Measurements from ENCODE around the gene KIRREL3.
A peak's percentile ranks its signal among the peaks of the same experiment; 100 is the strongest.

The KIRREL3 gene

DNA sequence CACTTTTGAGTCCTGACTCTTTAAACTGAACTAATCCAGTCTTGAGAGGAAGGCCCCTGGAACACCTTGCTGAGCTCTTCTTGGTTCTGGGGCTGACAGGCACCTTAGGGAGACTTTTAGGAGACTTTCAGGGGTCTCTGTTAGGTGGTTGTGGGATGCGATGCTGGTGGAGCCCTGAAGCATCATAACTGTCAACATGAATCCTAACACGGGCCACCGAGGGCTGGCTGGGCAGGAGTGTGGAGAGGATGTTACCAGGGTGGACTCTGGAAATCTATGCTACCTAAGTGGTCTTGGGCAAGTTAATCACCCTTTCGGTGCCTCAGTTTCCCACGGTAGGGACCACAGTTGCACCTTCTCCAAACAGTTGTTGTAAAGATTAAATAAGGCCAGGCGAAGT is 538.6 kb downstream of the KIRREL3 start:
- Histone ChIP-seq H3K27me3 (ENCODE audit: control insufficient read depth in 3 of 3, insufficient read depth in 3 of 3, low read depth in 1 of 3, low read length in 3 of 3) (peaks cover 0 to 41% (median 0%) of the 10 kb centered on the region in 3 experiments), H3K4me1 (ENCODE audit: control insufficient read depth in 2 of 2, insufficient read depth in 1 of 2, low read depth in 1 of 2, low read length in 2 of 2) (peaks cover 0 to 4% of the 10 kb centered on the region in 2 donors), H3K18ac (ENCODE audit: low read length) (no peak overlapping the region), H3K4me3 (ENCODE audit: low read length in 2 of 2) (no peak overlapping the region), H4K91ac (ENCODE audit: low read depth, low read length, poor library complexity) (no peak overlapping the region), H3K36me3 (replicated peaks in 1 of 2; ENCODE audit: control insufficient read depth in 2 of 2, insufficient read depth in 2 of 2, low read length in 2 of 2) (no peaks in the 10 kb centered on the region), H2BK15ac (ENCODE audit: low read length) (no peak overlapping the region), H3K4me2 (ENCODE audit: insufficient read depth, low read length, poor library complexity, severe bottlenecking) (no peak overlapping the region), H3K9me3 (replicated peaks in 1 of 2; ENCODE audit: control insufficient read depth in 2 of 2, insufficient read depth in 1 of 2, low read depth in 1 of 2, low read length in 2 of 2) (no peaks in the 10 kb centered on the region), H4K8ac (ENCODE audit: low read depth, low read length) (no peak overlapping the region), H2AK5ac (ENCODE audit: low read depth, low read length) (no peak overlapping the region), H3K9ac (ENCODE audit: low read depth, low read length, poor library complexity) (no peak overlapping the region), H3K14ac (ENCODE audit: low read length) (no peak overlapping the region), H3K79me1 (ENCODE audit: low read depth, low read length) (peaks cover 3% of the 10 kb centered on the region), H3K27ac (replicated peaks; ENCODE audit: low read length) (no peak overlapping the region), H2BK5ac (ENCODE audit: low read length) (no peak overlapping the region), H3K4ac (ENCODE audit: low read length) (no peak overlapping the region), H2BK120ac (ENCODE audit: low read depth, low read length) (no peak overlapping the region), H2AFZ (ENCODE audit: low read length) (no peak overlapping the region), H3K23ac (ENCODE audit: low read depth, low read length, poor library complexity) (no peak overlapping the region), H2BK12ac (ENCODE audit: low read length) (no peak overlapping the region)
- DNase-seq (ENCODE audit: low spot score): no peak
- WGBS, 2 donors (ENCODE audit: extremely low coverage in 2 of 2, insufficient read length in 2 of 2, insufficient replicate concordance in 1 of 2): no CpG with 5 or more reads among the region's 6 CpGs

- Histone ChIP-seq H2BK120ac (ENCODE audit: low read depth, low read length) (peak overlapping the region; percentile 63), H2BK15ac (ENCODE audit: low read length) (peak overlapping the region; percentile 87), H2AFZ (ENCODE audit: low read length) (no peak overlapping the region), H4K8ac (ENCODE audit: low read depth, low read length) (no peak overlapping the region), H3K9ac (ENCODE audit: low read depth, low read length, poor library complexity) (no peak overlapping the region), H3K23ac (ENCODE audit: low read depth, low read length, poor library complexity) (peak overlapping the region; percentile 86), H3K27ac (replicated peaks; ENCODE audit: low read length) (no peak overlapping the region), H2AK5ac (ENCODE audit: low read depth, low read length) (no peak overlapping the region), H3K79me1 (ENCODE audit: low read depth, low read length) (peaks cover 3% of the 10 kb centered on the region), H3K4me1 (ENCODE audit: control insufficient read depth in 2 of 2, insufficient read depth in 1 of 2, low read depth in 1 of 2, low read length in 2 of 2) (peaks cover 0 to 4% of the 10 kb centered on the region in 2 donors), H4K91ac (ENCODE audit: low read depth, low read length, poor library complexity) (no peak overlapping the region), H3K18ac (ENCODE audit: low read length) (peak overlapping the region; percentile 42), H3K4me2 (ENCODE audit: insufficient read depth, low read length, poor library complexity, severe bottlenecking) (no peak overlapping the region), H3K27me3 (ENCODE audit: control insufficient read depth in 3 of 3, insufficient read depth in 3 of 3, low read depth in 1 of 3, low read length in 3 of 3) (peaks cover 0 to 34% (median 0%) of the 10 kb centered on the region in 3 experiments), H3K36me3 (replicated peaks in 1 of 2; ENCODE audit: control insufficient read depth in 2 of 2, insufficient read depth in 2 of 2, low read length in 2 of 2) (no peaks in the 10 kb centered on the region), H3K4ac (ENCODE audit: low read length) (no peak overlapping the region), H3K9me3 (replicated peaks in 1 of 2; ENCODE audit: control insufficient read depth in 2 of 2, insufficient read depth in 1 of 2, low read depth in 1 of 2, low read length in 2 of 2) (no peaks in the 10 kb centered on the region), H2BK12ac (ENCODE audit: low read length) (peak overlapping the region; percentile 30), H3K4me3 (ENCODE audit: low read length in 2 of 2) (no peak overlapping the region), H2BK5ac (ENCODE audit: low read length) (peak overlapping the region; percentile 32), H3K14ac (ENCODE audit: low read length) (no peak overlapping the region)
- no CpG with 5 or more reads among the region's 8 CpGs for WGBS, 2 donors (ENCODE audit: extremely low coverage in 2 of 2, insufficient read length in 2 of 2, insufficient replicate concordance in 1 of 2)
- DNase-seq (ENCODE audit: low spot score): no peak
These were observed 539.5 kb downstream of the KIRREL3 start for GRCh38 chr11:126461096-126461440.

DNA sequence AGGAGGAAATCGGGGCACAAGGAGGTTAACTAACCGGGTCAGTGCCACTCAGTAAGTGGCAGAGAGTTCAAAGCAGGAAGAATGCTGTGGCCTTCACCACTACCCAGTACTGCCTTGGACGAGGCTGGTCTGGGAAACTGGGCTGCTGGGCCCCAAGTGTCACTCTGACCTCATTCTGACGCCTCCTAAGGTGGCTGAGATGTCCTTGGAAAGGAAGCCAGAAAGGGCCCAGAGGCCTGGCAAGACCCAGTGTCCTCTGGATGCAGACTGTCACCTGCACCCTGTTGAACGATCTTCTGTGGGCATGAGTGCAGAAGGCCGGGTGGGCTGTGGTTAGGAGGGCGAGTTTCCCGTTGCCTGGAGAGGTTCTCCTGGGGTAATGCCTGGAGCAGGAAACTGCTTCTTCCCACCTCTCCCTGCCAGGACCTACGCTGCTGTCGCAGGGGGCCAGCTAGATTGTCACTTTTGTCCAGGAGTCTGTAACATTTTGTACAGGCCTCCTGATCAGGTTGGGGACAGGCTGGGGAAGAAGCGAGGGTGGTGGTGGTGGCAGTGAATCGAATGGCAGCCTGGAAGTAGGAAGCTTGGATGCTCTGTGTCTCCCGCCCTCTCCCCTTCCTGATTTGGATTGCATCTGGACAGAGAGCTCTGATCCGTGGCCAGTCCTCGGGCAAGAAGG is 540.0 kb downstream of the KIRREL3 start:
- Histone ChIP-seq H3K9ac (ENCODE audit: low read depth, low read length, poor library complexity) (no peak overlapping the region), H3K36me3 (replicated peaks in 1 of 2; ENCODE audit: control insufficient read depth in 2 of 2, insufficient read depth in 2 of 2, low read length in 2 of 2) (no peaks in the 10 kb centered on the region), H4K8ac (ENCODE audit: low read depth, low read length) (no peak overlapping the region), H3K9me3 (replicated peaks in 1 of 2; ENCODE audit: control insufficient read depth in 2 of 2, insufficient read depth in 1 of 2, low read depth in 1 of 2, low read length in 2 of 2) (no peaks in the 10 kb centered on the region), H3K4me3 (ENCODE audit: low read length in 2 of 2) (no peak overlapping the region), H3K18ac (ENCODE audit: low read length) (peak overlapping the region; percentile 19), H2AK5ac (ENCODE audit: low read depth, low read length) (peak overlapping the region; percentile 42), H2BK5ac (ENCODE audit: low read length) (peak overlapping the region; percentile 32), H2AFZ (ENCODE audit: low read length) (no peak overlapping the region), H3K27me3 (ENCODE audit: control insufficient read depth in 3 of 3, insufficient read depth in 3 of 3, low read depth in 1 of 3, low read length in 3 of 3) (peaks cover 0 to 29% (median 0%) of the 10 kb centered on the region in 3 experiments), H2BK12ac (ENCODE audit: low read length) (peak overlapping the region; percentile 30), H2BK15ac (ENCODE audit: low read length) (peak overlapping the region; percentile 87), H4K91ac (ENCODE audit: low read depth, low read length, poor library complexity) (peak overlapping the region; percentile 26), H3K4me2 (ENCODE audit: insufficient read depth, low read length, poor library complexity, severe bottlenecking) (no peak overlapping the region), H3K79me1 (ENCODE audit: low read depth, low read length) (peaks cover 3% of the 10 kb centered on the region), H3K23ac (ENCODE audit: low read depth, low read length, poor library complexity) (peak overlapping the region; percentile 86), H3K14ac (ENCODE audit: low read length) (no peak overlapping the region), H3K4ac (ENCODE audit: low read length) (no peak overlapping the region), H3K27ac (replicated peaks; ENCODE audit: low read length) (no peak overlapping the region), H2BK120ac (ENCODE audit: low read depth, low read length) (peak overlapping the region; percentile 63), H3K4me1 (ENCODE audit: control insufficient read depth in 2 of 2, insufficient read depth in 1 of 2, low read depth in 1 of 2, low read length in 2 of 2) (peaks cover 0 to 4% of the 10 kb centered on the region in 2 donors)
- no peak for DNase-seq (ENCODE audit: low spot score)
- no CpG with 5 or more reads among the region's 15 CpGs for WGBS, 2 donors (ENCODE audit: extremely low coverage in 2 of 2, insufficient read length in 2 of 2, insufficient replicate concordance in 1 of 2)

- H3K14ac ChIP-seq (ENCODE audit: low read length): no peak overlapping the region
- H2BK5ac ChIP-seq (ENCODE audit: low read length): no peak overlapping the region
- no peak overlapping the region for H2AFZ ChIP-seq (ENCODE audit: low read length)
- H3K9ac ChIP-seq (ENCODE audit: low read depth, low read length, poor library complexity): no peak overlapping the region
- peak overlapping the region; percentile 56 for H3K18ac ChIP-seq (ENCODE audit: low read length)
- no peak overlapping the region for H2BK120ac ChIP-seq (ENCODE audit: low read depth, low read length)
- no peaks in the 10 kb centered on the region for H3K9me3 ChIP-seq (replicated peaks in 1 of 2; ENCODE audit: control insufficient read depth in 2 of 2, insufficient read depth in 1 of 2, low read depth in 1 of 2, low read length in 2 of 2)
- H3K4me3 ChIP-seq (ENCODE audit: low read length in 2 of 2): no peak overlapping the region
- H4K91ac ChIP-seq (ENCODE audit: low read depth, low read length, poor library complexity): no peak overlapping the region
- H3K79me1 ChIP-seq (ENCODE audit: low read depth, low read length): peaks cover 3% of the 10 kb centered on the region
- no peak for DNase-seq (ENCODE audit: low spot score)
- no peak overlapping the region for H2BK12ac ChIP-seq (ENCODE audit: low read length)
- no peak overlapping the region for H4K8ac ChIP-seq (ENCODE audit: low read depth, low read length)
- H3K4me1 ChIP-seq (ENCODE audit: control insufficient read depth in 2 of 2, insufficient read depth in 1 of 2, low read depth in 1 of 2, low read length in 2 of 2): peaks cover 0 to 4% of the 10 kb centered on the region in 2 donors
- H3K27ac ChIP-seq (replicated peaks; ENCODE audit: low read length): no peak overlapping the region
- H2AK5ac ChIP-seq (ENCODE audit: low read depth, low read length): peak overlapping the region; percentile 42
- H2BK15ac ChIP-seq (ENCODE audit: low read length): no peak overlapping the region
- no peaks in the 10 kb centered on the region for H3K36me3 ChIP-seq (replicated peaks in 1 of 2; ENCODE audit: control insufficient read depth in 2 of 2, insufficient read depth in 2 of 2, low read length in 2 of 2)
- peaks cover 0 to 21% (median 0%) of the 10 kb centered on the region in 3 experiments for H3K27me3 ChIP-seq (ENCODE audit: control insufficient read depth in 3 of 3, insufficient read depth in 3 of 3, low read depth in 1 of 3, low read length in 3 of 3)
- H3K23ac ChIP-seq (ENCODE audit: low read depth, low read length, poor library complexity): no peak overlapping the region
- no peak overlapping the region for H3K4me2 ChIP-seq (ENCODE audit: insufficient read depth, low read length, poor library complexity, severe bottlenecking)
- H3K4ac ChIP-seq (ENCODE audit: low read length): no peak overlapping the region
- WGBS, 2 donors (ENCODE audit: extremely low coverage in 2 of 2, insufficient read length in 2 of 2, insufficient replicate concordance in 1 of 2): no CpG with 5 or more reads among the region's 10 CpGs
These were observed 540.8 kb downstream of the KIRREL3 start for GRCh38 chr11:126459691-126460281.

All from neuronal stem cell (in vitro differentiated cells).